GM21529 (cell line): Measurements from ENCODE around the gene PARD3B.
A peak's percentile ranks its signal among the peaks of the same experiment; 100 is the strongest.

Source experiments
- ATAC-seq: cut with Tn5 transposase; IDR thresholded peaks from one replicate; pipeline ENCODE4 v1.9.1; 2021; ENCODE audit not compliant: unreplicated experiment

Gene PARD3B

DNA sequence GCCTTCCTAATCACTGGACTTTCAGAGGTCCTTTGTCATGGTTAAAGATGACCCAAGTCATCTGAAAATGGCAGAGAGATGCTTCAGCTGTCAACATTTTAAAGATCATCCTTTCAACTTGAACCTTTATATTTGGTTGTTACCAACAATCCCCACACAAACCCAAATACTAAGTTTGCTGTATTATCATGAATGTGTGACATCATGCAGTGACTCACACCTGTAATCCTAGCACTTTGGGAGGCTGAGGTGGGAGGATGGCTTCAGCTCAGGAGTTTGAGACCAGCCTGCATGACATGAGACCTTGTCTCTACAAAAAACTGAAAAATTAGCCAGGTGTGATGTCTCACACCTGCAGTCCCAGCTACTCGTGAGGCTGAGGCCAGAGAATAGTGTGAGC is 1081.8 kb downstream of the PARD3B start:
- ATAC-seq = no peak

DNA sequence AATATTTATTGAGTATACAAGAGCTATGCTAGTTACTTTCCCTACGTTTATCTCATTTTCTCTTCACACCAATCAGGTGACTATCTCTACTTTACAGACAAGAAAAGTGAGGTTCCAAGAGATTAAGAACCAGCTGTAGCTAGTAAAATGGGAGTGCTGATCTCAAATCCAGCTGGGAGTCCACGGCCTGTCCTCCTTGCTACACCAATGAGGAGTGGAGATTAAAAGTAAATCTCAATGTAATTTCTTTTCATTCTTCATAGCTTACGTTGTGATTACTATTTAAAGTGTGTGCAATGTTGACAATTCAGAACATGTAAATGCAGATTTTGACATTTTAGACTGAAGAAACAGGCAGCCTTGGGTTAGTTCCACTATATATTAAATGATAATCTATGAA is 1083.1 kb downstream of the PARD3B start:
- ATAC-seq = no peak

DNA sequence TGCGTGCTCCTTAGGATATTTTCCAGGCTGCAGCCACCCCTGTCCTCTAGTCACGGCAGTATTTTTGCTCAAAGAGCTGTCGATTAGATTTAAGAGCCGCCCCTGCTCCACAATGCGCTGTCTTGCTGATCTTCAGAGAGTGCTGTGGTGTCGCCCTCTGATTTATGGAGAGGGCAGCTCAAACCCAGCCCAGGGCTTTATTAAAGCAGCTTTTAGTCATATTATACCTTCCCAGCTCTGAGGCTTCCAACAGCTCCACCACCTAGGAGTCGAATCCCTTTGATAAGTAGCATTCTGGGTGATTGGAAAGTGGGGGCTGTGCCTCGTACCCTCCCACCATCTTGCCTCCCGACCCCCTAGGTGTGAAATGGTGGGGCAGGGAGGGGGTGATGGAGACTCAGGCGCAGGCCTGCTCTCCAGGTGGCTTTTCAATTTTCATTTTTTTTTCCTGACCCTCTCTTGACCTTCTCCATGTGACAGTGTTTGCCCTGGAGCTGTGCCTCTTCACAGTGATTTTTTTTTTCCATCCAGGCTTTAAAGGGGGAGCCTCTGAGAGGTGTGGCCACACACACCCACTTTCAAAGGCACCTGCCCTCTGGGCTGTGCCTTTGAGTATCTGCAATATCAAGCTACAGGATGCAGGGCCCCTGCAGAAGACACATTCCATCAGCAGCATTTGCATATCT is 1084.0 kb downstream of the PARD3B start:
- ATAC-seq = no peak

DNA sequence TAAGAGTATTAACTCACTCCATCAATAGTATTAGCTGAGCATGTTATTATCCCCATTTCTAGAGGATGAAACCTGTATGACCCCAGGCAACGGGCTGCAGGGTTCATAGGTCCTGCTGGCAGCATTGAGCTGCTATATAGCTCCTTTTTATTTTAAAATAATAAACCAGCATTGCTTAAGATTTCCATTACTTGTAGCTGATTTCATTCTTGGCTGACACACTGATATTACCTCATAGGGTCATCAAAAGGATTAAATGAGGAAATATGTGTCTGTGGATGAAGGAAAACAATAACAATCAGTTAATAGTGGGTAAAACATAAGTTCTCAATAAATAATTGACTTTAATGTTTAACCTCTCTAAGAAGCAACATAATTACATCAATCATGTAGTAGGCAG is 1088.7 kb downstream of the PARD3B start:
- ATAC-seq = no peak

DNA sequence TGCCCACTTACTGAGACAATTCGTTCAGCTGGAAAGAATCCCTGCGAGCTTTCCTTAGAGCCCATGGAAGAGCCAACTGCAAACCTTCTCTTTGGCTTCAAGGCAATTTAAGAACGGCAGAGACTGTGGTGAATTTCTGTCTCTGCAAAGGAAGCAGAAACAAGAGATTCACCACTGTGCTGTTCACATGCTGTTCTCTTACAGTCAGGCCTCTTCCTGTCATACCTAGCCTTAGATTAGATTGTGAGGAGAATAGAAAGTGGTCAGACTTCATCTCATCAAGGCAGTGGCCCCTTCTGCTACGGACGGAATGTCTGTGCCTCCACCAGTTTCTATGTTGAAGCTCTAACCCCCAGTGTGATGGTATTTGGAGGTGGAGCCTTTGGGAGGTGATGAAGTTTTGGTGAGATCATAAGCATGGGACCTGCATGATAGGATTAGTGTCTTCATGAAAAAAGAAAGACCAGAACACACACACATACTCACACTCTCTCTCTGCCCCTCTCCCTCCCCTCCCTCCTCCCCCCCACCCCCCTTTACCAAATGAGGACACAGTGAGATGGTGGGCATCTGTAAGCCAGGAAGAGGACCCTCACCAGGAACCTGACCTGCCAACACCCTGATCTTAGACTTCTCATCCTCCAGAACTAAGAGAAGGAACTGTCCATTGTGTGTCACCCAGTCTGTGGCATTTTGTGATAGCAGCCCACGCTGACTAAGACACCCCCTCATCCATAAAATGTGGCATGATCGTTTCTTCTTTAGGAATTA is 1091.5 kb downstream of the PARD3B start:
- no peak for ATAC-seq

DNA sequence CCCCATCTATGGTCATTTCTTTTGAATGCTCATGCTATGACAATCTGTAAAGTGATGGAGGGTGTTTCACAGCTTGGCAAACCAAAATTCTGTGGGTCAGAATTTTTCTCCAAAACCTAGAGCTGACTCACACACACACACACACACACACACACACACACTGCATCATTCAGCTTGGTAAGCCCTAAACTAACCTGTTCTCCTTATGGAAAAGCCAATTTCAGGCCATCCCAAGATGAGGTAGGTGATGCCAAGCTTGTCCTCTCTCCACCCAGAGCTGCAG is 1092.0 kb downstream of the PARD3B start:
- no peak for ATAC-seq

DNA sequence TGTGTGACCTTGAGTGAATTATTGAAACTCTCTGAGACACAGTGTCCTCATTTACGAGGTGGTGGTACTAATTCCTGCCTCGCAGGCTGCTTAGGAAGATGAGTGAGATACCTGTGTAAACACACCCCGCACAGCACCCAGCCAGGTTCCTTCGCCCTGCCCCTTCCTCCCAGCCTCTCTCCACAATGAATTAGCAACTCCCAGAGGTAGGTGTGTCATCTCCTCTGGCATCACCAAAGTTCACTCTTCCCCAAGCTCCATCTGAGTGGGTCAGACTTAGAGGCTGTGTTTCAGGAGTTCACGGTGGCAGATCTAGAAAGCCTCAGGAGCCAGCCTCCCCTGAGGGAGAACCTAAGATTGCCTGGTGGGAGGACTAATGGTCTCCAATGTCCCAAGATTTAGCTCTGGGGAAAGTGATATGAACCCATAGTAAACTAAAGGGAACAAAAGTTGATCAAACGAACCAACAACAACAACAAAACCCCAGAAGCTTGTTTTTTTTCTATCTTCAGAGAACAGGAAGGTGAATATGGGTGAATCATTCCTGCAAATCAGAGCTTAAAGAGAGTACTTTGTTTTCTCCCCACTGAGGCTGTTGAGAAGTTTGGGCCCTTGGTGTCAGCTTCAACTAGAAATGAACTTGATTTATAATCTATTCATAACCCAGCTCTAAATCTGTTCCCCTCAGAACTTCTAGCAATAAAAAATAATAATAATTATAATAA is 1092.7 kb downstream of the PARD3B start:
- ATAC-seq = no peak

DNA sequence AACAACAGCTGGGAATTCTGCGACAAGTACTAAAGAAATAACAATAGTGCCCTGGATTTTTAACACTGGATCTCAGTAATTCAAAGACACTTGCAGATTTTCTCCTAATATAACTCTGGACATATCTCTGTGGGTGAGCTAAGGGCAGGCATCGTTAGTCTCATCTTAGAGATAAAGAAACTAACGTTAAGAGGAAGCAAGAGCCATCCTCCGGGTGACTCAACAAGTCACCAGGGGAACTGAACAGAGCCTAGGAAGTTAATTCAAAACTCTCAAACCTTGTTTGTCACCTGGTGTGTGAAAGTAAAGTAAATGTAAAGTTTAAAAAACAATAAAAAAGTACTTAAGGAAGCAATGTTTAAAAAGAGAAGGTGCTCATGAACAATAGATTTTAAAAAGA is 1095.4 kb downstream of the PARD3B start:
- no peak for ATAC-seq

DNA sequence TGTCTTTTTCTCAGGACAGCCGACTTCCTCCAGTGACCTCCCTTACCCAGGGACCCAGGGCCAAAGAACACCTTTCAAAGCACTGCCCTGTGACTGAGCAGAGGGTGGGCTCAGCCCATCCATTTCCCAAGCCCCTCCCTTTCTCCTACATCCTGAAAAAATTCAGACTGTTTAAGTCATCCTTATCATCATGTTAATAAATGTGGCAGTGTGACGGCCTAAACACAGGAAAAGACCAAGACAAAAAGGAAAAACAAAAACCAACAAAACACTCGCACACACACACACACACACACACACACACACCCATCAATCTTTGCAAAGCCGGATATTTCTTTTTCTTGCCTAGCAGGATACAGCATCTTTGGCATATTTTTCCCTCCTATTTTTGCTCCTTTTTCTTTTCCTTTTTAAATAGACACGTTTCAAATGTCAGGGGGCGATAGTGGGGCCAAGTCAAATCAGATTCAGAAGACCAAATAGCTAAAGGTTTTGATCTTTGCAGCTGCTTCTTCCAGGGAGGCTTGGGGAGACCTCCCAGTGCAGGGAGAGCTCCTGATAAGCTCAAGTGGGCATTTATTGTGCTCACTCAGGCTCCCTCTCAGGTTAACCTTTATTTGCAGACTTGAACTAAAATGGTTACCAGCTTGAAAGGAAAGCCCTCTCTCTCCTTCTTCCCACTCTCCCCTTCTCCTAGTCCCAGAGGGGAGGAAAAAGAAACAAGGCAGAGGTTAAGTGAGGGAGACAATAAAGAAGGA is 1097.5 kb downstream of the PARD3B start:
- ATAC-seq = no peak

DNA sequence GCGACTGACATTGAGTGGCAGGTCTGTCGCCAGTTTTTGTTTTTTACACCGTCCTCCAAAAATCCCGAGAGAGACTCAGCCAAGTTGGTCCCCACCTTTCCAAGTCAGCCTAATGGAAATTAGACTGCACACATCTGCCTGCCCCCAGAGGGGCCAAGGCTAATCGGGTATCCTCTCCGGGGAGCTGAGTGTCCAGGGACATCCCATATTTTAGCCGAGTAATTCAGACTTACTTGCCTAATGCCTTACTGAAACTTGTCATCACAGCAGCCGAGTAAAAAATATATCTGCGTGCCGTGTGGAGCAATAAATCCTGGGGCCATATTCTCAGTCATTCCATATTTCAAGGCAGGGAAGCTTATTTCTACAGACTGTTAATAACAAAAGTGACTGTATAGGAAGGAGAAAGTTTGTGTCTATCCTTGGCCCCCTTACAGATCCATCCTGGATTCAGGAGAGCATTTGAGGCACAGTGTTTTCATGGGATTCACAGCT is 1098.2 kb downstream of the PARD3B start:
- no peak for ATAC-seq

DNA sequence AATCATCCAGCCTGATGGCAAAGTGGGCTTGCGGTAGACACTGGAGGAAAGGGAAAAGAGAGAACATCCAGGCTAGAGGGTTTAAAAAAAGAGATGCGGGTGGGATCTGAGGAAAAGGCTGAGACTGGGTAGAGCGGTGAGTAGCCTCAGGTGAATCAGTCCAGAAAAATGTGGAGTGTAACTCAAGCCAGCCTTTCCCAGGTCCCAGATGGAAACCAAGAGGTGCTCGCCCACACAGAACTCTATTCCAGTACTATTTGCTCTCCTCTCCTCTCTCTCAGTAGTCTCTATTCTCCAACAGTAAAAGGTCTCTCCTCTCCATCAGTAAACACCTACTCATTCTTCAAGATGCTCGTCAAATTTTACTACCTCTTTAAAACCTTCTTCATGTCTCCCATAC is 1098.7 kb downstream of the PARD3B start:
- ATAC-seq = no peak

DNA sequence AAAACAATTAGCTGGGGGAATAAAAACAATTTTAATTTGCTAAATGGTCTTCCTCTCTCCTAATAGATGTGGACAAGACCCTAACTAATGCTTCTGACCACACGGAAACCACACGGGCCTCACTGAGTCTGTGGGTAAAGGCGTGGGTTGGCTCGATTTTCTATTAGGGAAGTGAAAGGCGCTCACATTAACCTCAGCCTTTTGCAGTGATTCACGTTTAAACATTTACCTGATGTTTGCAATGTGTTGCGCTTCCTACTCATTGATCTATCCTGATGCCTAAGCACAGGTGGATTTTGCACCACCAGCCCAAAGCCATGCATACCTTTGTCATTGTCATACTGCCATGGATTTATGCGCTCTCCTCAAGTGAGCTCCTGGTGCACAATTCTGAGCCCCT is 1101.4 kb downstream of the PARD3B start:
- peak; percentile 99 for ATAC-seq

DNA sequence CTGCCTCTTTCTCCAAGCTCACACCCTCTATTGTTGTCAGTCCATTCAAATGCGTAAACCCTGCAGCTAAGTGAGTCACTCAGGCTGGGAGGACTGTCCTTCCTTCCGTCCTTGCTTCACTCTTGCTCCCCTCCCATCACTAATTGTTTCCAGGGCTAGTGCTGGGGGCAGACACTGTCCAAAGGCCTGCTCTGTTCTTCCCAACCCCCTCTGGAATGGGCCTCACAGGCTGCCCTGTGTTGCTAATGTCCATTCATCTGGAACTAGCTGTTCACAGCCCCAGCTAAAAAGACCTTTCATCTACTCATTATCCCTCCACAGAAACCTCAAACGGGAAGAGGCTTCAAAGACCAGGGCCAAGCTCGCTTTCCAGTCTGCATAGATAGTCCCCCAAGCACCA is 1105.2 kb downstream of the PARD3B start:
- ATAC-seq = no peak

DNA sequence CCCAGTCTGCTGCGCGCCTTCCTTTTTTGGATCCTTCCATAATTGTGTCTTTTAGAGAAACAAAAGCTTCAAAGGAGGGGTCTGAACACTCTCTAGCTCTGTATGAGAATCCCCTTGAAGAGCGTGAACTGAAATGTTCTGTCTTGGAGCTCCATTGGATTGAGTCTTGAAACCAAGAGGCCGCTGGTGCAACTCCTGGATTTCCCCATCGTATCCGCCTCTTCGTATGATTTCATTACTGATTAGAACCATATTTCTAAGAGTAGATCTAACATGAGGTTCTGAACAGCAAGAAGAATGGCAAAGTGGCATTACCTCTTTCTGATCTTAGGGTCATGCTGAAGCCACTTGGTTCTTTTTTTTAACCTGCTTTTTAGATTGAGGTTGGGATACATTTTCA is 1105.7 kb downstream of the PARD3B start:
- no peak for ATAC-seq

DNA sequence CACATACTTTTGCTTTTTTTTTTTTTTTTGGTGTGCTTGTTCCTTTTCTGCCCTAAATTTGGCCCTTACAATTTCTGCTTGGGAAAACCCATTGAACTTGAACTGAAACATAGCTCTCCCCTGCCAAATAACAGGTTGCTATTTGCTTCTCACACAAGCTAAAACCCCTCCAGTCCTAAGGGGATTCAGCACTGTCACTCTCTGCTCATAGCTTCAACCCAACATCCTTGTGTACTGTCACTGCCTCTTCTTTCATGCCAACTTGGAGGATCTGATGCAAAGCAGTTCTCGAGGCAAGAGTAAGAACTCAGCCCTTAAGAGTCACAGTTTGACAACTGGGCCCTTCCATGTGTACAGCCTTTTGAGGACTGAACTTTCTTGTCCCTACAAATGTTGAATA is 1106.4 kb downstream of the PARD3B start:
- ATAC-seq = no peak

DNA sequence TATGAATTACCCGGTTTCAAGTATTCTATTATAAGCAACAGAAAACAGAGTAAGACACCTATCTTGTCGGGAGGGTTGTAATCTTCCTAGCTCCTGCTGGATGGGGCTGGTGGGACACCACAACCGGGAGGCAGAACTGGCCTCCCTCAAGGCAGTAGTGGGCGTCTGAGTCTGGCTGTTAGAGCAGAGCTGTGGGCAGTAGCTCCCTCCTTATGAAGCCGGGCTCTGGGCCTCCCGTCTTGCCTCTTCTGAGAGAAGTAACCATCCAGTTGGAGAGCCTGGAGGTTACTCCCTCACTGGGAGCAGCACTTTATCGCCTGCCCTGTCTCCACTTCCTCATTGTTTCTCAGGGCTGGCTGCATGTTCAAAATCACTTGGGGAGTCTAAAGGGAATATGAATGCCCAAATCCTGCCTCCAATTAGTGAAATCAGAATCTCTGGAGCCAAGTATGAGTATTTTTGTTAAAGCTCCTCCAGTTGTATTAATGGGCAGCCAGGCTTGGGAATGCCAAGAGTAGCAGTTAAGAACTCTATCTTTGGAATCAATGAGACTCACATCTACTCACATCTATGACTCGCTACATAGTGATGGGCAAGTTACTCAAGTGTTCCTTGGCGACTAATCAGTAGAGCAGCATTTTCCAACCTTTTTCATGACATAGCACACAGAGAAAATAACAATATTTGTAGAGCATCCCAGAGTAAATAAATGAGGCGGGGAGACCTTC is 1109.8 kb downstream of the PARD3B start:
- ATAC-seq = no peak

DNA sequence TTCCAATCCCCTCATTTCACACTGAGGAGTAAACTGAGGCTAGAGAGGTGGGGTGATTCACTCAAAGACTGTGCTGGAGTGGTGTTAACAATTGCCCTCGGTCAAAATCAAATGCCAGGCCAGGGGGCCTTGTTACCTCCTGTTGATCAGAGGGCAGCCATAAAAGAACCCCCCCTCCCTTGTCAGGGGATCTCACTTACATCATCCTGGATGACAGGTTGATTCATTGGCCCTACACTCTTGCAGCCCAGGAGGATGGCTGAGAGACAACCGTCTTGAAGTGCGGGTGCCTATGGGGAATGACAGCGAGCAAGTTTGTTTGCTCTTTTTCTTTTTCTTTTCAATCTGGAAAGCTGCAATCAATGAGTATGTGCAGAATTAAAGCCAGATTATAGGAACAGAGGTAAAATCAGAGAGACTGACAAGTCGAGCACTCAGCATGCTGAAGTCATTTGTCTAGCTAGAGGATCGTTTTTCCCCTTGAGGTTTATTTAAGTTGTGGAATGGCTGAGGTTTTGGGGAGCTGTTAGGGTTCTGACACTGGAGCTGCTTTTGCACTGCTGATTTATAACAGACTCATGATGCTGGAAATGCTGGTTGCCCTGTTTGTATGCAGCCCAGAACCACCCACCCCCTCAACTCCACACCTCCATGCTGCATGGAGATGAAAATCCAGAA is 1110.6 kb downstream of the PARD3B start:
- ATAC-seq = no peak

DNA sequence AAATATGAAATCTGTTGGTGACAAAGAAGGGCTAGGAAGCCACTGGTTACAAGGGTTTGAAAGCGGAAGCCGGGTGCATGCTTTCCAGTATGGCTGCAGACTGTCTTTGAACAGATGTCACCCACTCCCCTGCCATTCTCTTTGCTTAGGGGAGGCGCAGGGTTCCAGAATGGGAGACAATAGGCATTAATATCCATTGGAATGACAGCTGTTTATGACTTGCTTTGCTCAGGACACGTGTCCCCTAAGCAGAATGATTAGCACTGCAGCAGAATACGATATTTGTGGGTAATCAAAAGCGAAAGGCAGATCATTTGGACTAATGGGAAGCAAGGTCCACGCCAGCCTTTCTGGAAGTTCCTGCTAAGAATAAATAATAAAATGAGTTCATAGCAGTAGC is 1111.2 kb downstream of the PARD3B start:
- ATAC-seq = no peak

DNA sequence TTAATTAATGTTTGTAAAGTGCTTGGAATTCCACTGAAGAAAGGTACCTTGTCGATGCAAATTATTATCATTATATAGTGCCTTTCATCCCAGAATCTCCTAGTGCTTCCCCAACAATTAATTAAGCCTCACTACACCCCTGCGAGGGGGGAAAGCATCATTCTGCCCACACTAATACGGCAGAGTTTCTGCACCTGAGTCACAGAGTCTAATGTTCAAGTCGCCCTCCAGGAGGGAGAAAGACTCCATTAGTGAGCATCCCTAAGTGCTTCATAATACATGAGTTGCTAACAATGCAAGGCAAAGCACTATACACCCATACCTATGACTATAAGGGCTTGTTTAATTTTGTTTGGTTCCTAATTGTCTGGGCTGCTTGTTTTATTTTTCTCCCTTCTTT is 1111.7 kb downstream of the PARD3B start:
- no peak for ATAC-seq

DNA sequence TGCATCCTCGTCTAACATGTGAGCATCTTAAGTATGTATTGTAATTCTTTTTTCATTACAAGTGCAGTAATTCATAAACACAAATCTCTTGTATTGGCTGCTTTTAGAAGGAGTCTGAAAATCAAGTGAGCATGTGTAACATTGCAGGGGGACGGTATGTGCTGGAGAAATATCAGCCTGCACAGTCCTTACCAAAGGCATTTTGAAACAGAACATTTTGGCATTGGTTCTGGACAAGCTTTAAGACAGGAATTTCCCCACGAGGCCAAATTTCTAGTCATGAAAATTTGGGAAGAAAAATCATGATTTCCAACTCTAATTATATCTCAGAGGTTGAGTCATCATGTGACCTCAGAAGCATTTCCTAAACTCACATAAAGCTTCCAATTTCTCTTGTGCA is 1112.3 kb downstream of the PARD3B start:
- ATAC-seq = no peak
